ENCODE data around the gene ABCA1.

ABCA1 gene

DNA sequence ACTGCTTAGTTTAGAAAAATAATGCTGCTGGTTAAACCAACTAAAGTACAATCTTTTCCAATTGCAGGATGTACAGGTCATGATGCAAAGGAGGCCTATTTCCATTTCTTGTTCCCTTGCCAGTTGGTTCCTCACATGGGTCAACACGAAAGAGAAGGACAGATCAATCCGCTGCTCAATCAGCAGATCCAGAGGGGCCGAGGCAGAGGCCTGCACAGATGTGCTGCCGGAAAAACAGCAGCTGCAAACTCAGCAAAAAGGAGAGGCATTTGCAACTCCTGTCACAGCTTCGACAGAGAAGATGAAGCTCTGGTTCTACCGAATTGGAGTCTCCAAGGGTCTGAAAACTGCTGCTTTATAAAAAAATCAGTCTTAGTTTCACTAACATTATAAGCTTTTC lies 94.3 kb downstream of the ABCA1 start:
- no peak for DNase-seq

DNA sequence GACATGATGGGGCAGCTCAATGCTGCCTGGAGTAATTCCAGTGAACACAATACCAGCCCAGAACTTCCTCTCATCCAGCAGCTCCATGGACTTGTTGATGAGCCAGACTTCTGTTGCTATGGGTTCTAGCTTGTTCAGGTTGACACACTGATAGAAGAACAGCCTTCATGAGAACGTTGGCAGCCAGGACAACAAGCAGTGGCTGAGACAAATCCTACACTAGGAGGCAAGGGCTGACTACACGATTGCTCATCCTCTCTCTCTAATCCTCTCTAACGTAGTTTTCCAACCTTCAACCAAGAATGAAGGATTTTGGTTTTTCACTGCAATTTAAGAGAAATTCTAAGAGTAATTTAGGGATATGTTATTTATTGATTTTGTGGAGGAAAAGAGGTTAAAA lies 96.3 kb downstream of the ABCA1 start:
- no peak for DNase-seq

DNA sequence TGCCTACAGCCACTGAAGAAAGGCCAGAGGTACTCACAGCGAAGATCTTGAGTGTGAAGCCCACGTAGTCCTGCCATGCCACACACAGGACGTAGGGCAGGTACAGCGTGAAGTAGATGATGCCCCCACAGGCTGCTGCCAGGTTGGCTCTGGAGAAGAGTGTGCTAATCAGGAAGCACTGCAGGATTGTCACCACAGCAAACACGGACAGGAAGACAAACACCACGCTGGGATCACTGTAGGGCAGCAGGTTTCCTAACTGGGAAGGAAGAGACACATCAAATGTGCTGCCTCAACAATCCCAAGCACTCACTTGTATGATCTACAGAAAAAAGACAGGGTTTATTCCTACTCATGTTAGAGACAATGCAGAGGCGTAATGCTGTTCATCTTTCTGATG lies 101.0 kb downstream of the ABCA1 start:
- no peak for DNase-seq

DNA sequence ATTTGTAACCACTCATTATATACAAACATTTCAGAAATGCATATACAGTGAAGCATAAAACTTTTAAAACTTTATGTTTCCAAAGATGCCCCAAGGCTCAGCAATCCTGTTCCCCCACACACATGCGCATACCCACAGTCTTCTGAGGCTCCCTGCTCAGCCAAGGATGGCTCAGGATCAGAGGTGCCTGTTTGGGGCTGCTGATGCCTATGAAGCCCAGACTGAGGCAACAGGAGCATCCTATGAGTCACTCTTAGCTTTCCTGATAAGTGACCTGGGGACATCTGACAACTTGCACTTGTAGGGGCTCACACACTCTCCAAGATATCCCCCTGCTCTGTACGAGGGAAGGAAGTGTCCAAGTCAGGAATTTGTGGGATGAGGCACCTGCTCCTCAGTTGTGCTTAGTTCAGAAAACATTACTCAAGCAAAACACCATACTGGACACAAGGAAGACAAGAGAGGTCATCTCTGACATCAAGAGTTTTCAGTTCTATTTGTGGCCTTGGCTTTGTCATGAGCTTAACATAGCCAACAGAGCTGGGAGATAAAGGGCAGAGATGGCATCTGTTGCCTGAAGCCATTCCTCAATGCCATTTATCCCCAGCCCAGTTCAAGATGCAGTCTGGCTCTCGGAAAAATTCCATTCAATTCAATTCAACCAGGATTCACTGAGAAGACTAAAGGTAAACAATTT lies 101.7 kb downstream of the ABCA1 start:
- no peak for DNase-seq

DNA sequence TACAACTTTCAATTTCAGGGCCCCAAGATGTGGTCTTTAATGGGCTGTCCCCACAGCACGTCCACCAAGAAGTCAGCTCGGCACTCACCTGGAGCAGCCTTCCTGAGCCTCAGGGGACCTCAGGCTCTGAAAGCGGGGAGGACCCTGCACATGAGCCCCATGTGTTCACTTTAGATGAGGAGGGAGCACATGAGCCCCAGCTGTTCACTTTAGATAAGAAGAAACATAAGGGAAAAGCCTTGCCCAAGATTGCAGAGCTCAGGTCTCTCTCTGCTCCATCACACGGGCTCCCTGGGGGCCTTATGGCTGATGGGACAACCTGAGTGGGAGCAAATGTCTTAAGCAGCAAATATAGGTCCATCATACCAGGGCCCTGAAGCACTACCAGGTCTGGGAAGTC lies 107.6 kb downstream of the ABCA1 start:
- DNase-seq: peak; percentile 53

DNA sequence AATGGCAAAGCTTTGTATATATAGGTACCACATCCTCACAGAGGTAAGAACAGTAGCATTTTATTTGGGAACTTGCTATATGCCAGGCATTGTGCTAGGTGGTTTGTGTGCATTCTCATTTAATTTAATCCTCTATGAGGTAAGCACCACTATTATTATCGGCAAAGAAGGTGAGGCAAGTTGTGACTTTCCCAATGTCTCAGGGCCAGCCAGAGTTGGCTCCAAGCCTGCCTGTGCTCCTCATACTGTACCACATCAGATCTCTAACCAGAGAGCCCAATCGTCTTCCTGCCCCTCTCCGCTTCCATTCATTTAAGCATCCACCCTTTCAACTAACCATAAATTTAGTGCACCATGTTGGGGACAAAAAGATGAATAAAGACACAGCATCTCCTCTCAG lies 108.9 kb downstream of the ABCA1 start:
- DNase-seq: no peak

DNA sequence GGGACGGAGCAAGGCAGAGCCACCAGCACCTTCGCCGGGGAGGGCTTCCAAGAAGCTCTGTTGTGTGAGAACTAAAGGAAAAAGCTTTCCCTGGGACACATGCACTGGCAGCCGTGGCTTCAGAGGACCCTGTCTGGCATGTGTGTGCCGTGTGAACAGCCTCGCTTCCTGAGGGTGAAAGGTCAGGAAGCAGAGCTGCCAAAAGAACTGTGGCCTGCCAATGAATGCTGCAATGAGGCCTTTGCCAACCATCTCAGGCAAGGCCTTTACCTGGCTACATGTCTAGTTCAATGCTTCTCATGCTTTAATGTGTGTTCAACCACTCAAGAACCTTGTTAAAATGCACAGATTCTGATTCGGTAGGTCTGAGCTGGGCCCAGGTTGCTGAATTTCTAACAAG lies 110.5 kb downstream of the ABCA1 start:
- no peak for DNase-seq

DNA sequence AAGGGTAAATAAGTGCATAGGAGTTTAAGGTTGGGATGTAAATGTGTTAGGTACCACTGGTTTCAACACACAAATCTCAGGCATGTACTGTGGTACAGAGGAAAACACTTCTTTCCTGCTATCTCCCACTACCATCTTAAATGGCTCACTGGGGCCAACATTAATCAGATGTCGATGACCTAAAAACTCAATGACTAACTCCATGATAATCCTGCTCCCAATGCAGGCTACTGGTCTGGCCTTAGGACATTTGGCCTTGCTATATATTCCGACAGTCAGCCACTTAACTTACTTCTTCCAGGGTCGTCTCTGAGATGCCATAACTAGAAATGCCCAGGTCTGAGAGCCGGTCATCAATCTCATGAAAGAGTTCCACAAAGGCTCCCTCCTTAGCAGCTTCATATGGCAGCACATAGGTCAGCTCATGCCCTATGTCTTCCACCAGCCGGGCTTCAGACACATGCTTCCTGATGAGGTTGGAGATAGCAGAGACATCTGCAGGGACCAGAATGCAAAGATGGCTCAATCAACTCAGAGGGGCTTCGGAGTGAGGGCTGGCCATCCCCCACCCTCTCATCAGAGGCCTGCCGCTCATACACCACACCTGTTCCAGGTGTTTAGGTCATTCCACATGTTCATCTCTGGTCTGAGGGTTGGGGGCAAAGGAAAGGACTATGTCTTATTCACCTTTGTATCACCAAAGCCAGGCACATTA lies 111.9 kb downstream of the ABCA1 start:
- DNase-seq: no peak

DNA sequence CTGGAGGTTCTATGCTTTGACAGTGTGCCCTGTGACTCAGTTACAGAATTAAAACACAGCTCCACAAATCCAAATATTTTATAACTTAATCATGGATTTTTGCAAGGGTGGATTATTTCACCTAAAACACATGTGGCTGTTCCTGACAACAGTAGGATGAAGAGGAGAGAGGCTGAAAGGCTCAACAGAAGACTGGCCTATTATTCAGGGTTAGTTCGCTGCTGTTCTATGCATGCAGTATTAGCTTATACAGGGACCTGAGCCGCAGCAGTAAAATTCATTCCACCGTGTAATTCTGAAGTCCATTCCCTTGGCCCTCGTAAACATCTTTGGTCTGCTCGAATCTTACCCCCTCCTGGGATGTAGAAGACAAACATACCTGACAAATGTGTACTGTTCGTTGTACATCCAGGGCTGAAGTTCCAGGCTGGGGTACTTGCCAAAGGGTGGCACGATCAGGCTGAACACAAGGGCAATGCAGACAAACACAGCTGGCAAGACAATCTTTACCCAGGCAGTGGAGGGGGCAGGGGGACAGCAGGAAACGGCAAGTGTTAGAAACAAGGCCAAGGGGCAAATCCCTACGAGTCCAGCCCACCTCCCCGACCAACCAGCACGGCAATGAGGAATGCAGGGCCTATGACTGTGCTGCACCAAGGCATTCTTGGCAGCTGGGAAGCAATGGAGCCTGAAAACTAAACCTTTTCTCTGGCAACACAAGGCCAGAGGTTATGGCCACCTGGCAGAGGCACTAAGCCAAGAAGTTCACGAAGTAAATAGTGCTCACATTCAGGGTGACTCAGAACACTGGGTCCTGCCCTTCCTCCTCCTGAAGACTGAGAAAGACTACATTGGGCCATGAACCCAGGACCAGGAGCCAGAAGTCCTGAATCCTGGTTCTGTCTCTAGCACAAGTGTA lies 117.3 kb downstream of the ABCA1 start:
- DNase-seq: no peak

DNA sequence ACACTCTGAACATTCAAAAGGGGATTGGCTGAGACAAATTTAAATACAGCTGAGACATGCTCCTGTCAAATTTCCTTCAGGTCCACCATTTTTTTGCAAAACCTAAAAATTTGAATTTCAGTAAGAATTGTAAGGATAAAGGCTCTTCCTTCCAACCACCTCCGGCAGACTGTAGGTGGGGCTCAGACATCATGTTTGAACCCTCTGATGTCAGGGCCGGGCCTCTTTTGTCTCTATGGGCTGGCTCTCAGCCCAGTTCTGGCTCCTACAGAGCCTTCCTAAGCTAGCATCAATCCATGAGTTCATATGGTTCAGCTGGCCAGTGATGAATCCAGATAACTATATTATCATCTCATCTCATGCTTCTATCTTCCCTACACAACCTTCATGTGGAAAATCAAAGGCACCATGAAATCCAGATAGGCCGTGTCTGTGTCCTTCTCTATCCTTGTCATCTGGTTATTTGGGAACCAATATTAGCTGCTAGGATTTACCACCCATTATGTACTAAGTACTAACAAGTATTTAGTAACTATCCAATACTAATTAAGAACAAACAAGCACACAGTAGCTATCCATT lies 119.8 kb downstream of the ABCA1 start:
- peak; percentile 42 for DNase-seq

DNA sequence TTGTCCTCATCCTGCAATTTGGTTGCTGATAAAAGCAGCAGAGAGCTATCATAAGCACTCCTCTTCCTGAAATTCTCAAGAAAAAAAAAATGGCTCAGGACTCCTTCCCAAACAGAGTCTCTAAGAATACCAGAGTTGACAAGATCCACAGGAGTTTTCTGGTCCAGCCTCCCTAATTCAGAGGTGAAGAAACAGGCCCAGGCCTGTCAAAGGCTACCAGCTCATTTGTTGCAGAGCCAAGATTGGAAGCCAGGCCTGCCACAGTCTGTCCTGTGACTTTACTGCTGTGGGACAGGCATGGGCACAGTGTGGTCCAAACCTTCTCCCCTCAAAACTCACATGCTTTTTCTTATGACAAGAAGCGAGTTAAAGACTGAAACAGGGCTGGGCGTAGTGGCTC lies 122.5 kb downstream of the ABCA1 start:
- no peak for DNase-seq

DNA sequence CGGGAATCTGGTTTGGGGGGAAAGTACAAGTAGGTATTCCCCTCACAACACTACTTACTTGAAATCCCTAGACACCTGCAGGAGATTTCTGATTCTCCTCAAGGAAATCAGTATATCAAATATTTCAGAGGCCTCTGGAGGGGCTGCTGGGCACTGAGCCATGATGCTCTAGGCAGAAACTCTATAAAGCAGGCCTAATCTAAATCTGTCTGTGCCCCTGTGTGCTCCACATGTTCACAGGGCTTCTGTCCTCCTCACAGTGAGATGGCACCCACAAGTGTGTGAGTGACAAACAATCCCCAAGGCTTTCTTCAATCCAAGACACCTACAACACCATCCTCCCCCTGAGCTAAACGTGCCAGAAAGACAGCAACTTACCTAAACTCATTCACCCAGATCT lies 125.0 kb downstream of the ABCA1 start:
- no peak for DNase-seq

DNA sequence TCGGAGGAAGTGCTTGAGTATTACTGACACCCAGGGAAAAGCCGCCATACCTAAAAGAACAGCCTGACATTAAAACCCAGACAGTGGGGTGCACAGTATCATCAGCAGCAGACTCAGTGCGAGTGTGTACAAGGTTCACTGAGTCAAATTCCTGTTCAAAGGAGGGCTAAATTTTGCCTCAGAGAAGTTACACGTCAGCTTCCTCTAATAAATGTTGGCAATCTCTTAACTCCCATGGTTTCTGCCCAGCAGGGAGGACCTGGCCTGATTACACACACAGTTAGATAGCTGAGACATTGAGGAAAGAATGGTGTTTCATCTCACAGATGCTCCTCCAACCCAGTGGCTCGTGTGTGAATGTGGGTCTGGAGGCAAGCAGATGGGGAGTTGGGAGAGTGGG lies 125.8 kb downstream of the ABCA1 start:
- DNase-seq: no peak

DNA sequence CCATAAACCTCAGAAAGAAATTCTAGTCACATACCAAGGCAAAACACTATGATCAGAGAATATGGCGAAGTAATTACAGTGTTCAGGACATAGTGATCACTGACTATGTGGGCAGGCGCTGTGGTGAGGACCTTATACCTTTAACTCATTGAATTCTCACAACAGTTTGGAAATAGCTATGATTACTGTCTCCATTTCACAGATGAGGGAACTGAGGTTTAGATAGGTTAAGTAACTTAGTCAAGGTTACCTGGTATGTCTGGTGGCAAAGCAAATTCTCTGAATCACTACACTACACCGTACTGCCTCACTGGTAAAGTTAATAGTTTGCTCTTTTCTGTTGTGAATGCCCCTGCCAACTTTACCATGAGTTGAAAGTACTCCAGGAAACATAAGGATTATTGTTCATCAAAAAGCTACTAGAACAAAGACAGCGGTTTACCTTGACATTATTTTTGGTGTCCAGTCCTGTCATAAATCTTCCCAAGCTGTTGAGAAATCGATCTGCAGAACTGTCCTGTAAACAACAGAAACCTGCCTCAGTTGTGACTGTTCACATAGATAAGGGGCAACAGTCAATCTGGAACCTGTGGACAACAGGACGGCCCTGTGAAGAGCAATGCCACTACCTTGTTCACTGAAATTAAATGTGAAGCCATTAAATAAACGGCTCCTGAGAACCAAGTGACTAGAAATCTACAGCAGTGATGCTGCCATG lies 127.7 kb downstream of the ABCA1 start:
- DNase-seq: no peak

DNA sequence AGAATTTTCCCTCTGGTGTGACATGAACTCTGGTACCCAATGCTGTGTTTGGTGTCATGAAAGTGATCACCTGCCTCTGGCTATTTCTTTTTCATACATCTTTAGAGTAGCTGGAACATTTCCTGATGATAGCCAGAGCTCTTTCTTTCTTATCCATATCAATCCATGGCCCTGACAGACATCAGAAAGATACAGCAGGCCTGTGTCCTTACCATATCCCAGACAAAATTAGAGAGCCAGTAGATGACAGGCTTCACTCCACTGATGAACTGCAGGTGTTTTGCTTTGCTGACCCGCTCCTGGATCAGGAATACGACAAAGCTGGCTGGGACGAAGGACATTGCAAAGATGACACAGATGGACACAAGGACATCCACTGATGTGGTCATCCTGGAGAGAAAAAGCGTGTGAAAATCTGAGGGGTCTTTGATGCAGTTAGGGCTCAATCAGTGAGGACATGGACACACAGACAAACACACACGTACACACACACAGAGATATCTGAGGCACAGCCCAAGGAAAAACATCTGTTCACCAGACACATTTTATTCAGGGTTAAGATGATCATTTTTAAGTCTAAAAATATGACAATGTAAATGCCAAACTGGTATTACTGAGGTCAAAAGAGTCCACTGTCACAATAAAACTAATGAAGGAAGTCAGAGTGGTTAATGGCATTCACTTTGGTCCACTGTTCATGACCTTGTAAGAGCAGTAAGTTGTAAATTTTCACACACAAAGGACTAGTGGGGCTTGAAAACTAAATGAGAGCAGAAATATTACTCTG lies 129.6 kb downstream of the ABCA1 start:
- no peak for DNase-seq

DNA sequence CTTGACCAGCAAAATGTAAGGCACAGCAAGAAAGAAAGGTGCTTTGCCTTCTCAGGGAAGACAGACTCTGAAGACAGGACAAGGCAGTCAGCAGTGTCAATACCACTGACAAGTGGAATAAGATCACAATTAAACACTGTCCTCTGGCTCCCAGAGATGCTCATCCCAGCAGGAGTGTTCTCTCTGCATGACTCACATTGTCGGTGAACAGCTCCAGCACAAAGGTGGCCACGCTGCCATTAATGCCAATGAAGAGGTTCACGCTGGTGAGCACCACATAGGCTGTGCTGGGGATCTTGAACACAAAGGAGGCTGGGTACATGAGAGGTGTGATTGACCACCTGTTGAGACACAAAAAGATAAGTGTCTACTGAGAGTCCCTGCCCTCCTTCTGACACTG lies 132.1 kb downstream of the ABCA1 start:
- no peak for DNase-seq

DNA sequence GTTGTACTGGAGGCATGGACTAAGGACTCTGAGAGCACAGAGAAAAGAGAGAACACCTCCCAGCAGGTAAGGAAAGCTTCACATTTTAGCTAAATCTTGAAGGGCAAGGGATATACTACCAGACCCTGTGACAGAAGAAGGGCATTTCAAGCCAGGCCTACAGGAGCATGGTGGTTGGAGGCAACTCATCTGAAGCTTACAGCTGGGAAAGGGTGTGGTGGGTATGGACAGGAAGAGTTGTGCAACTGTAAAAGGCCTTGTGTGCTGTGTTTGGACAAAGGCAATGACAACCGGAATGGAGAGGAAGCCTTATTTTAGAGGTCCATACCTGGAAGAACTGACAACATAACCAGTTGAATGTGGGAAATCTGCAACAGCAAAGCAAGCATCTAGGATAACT lies 132.9 kb downstream of the ABCA1 start:
- peak; percentile 32 for DNase-seq

DNA sequence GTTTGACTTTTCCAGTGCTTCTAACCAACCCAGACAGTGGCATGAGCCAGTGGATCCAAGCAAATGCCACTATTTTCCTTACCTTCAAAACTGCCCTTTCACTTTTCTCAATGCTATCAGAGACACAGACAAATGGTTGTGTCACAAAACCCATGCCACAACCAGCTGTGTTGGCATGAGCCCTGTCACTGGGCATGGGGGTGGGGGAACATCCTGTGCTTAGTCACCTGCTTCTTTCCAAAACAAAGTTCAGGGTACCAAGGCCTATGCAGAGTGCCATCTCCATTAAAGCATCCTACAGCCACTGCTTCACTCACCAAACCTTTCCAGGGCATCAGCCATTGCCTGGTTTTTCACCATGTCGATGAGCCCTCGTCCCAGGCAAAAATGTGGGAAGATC lies 133.9 kb downstream of the ABCA1 start:
- no peak for DNase-seq

DNA sequence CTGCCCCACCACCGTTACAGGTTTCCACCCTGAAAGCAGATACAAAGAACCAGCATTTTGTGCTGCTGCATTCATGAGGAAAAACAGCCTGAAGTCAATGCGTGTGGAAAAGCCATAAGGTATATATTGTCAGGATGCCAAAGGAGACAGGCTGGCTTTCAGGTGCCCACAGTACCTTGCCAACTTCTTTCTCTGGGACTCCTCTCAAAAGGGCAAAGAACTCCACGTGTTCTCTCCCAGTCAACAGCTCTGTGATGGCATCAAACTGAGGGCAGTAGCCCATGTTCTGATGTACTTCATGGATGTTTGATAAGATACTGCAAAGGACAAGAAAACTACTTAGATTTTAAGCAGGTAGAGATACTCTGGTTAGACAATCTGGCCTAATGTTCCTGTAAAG lies 139.7 kb downstream of the ABCA1 start:
- DNase-seq: no peak

DNA sequence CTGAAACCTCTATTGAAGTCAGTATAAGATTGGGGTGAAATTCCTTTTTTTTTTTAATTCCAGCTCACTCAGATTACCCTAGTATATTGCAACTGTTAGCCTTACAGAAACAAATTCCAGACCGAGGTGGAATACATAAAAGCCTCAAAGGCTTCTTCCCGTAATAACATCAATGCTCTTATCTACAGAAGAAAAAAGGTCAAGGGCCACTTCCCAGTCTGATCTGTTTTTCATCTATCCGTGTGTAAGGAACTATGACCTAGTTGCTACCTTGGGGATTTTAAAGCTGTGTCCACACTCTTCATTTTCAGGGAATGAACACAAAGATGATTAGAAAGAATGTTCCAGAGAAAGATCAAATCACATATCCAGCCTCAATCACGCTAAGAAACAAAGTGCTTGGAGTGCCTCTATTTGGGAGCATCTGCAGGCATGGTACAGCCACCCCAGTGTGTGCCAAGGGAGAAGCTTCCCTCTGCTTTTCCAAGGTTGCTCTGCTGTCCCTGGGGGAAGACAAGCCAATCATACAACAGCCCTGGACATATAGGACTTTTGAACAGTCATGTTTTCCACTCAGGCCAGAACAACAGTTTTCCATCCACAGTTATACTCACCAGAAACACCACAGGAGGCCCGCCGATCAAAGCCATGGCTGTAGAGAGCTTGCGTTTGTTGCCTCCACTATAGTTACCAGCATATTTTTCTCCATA lies 140.5 kb downstream of the ABCA1 start:
- no peak for DNase-seq

DNA sequence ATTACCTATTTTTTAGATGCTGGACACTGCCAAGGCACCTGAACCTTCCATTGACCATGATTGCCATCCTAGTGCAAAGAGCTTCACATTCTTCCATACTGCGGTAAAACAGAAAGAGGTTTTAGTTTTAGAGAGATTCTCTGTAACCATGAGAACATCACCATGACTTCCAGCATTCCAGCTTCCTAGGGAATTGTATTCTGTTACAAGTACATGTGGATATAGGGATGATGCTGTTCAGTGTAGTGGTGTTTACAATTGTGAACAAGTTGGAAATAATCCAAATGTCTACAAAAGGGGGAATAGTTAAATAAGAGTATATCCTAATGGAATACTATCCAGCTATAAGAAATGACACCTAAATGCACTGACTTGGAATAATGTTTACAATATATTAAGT lies 141.7 kb downstream of the ABCA1 start:
- no peak for DNase-seq

Data from hematopoietic multipotent progenitor cell treated with erythropoietin and hydrocortisone succinate and interleukin-3 and kit ligand, for 6 days (in vitro differentiated cells).